NB4 (cell line): ENCODE results near the gene HADHB.
A peak's percentile ranks its signal among the peaks of the same experiment; 100 is the strongest.
"Not testable (repeated sequence)": the region's sequence is repeated elsewhere in the genome, so short reads cannot be mapped to it uniquely, and the experiment has no call there.

Experiments used
- DNase-seq: peaks from one replicate; pipeline ENCODE4 v3.0.0; 2010; ENCODE audit warnings: low read depth
- H3K4me3 ChIP-seq: one replicate; pipeline ENCODE4 v1.5.1; 2011; ENCODE audit warnings: mild to moderate bottlenecking, low read depth, low read length, moderate library complexity
- CTCF ChIP-seq: IDR thresholded peaks from one replicate; pipeline ENCODE4 v1.5.1; 2012; ENCODE audit warnings: low read depth, low read length
- MAX ChIP-seq: IDR thresholded peaks from 2 replicates; pipeline ENCODE4 v1.6.1; 2011; ENCODE audit warnings: low read depth, low read length
- MYC ChIP-seq: IDR thresholded peaks from 2 replicates; pipeline ENCODE4 v1.6.1; 2011; ENCODE audit warnings: low read depth, low read length
- POLR2A ChIP-seq: IDR thresholded peaks from 2 replicates; pipeline ENCODE4 v1.6.1; 2011; ENCODE audit warnings: mild to moderate bottlenecking; ENCODE audit not compliant: insufficient read length; ENCODE audit errors: extremely low read depth

HADHB gene

GRCh38 chr2:26268213-26268612, 23.5 kb downstream of the HADHB start:
- H3K4me3 ChIP-seq: no peak overlapping the region
- TF ChIP-seq CTCF (no peak), MYC (no peak), POLR2A (no peak), MAX (no peak)
- peak; percentile 57 for DNase-seq

GRCh38 chr2:26268670-26269385, 24.1 kb downstream of the HADHB start:
- not testable (repeated sequence) for H3K4me3 ChIP-seq
- peak; percentile 19 for DNase-seq

- no peak for TF ChIP-seq MAX
- no peak for TF ChIP-seq CTCF
- TF ChIP-seq POLR2A: no peak
- no peak for TF ChIP-seq MYC
- H3K4me3 ChIP-seq: no peak overlapping the region
- DNase-seq: no peak
Measured at GRCh38 chr2:26269571-26270158, 24.9 kb downstream of the HADHB start.

GRCh38 chr2:26270373-26270772, 25.6 kb downstream of the HADHB start:
- TF ChIP-seq MYC (no peak), POLR2A (no peak), MAX (no peak), CTCF (no peak)
- H3K4me3 ChIP-seq: no peak overlapping the region
- DNase-seq: no peak

GRCh38 chr2:26273501-26273900, 28.8 kb downstream of the HADHB start:
- TF ChIP-seq POLR2A (no peak), MYC (no peak), MAX (no peak), CTCF (no peak)
- DNase-seq: no peak
- no peak overlapping the region for H3K4me3 ChIP-seq

GRCh38 chr2:26274058-26274613, 29.4 kb downstream of the HADHB start:
- TF ChIP-seq MYC: no peak
- no peak for TF ChIP-seq MAX
- TF ChIP-seq POLR2A: no peak
- no peak for TF ChIP-seq CTCF
- no peak for DNase-seq

More at GRCh38 chr2:26274058-26274613, 29.4 kb downstream of the HADHB start:
- H3K4me3 ChIP-seq: no peak overlapping the region
